SK-N-SH treated with all-trans-retinoic acid at 6 μM for 48 hours (cell line): ENCODE results near the gene DAW1.

Source experiments
- ATAC-seq: fragments of 200-7000 bp; cut with Tn5 transposase; 3 replicates; pipeline ENCODE4 v1.9.1; 2020; ENCODE audit warnings: mild to moderate bottlenecking, moderate library complexity
- BACH2 ChIP-seq: fragments of 250-450 bp; sonication (Bioruptor Pico); IDR thresholded peaks from 2 replicates; pipeline ENCODE4 v1.9.0; 2021; ENCODE audit warnings: mild to moderate bottlenecking, borderline replicate concordance
- CSDC2 ChIP-seq: fragments of 250-450 bp; sonication (Bioruptor Pico); IDR thresholded peaks from 2 replicates; pipeline ENCODE4 v1.5.0; 2020; ENCODE audit warnings: mild to moderate bottlenecking, moderate library complexity
- ESRRG ChIP-seq: fragments of 250-450 bp; sonication (Bioruptor Pico); IDR thresholded peaks from 2 replicates; pipeline ENCODE4 v1.6.1; 2021; ENCODE audit warnings: mild to moderate bottlenecking
- GLIS3 ChIP-seq: fragments of 250-450 bp; sonication (Bioruptor Pico); IDR thresholded peaks from 2 replicates; pipeline ENCODE4 v1.5.0; 2020; ENCODE audit warnings: mild to moderate bottlenecking, moderate library complexity
- ISL1 ChIP-seq: fragments of 250-450 bp; sonication (Bioruptor Pico); IDR thresholded peaks from 2 replicates; pipeline ENCODE4 v2.1.2; 2022; ENCODE audit warnings: mild to moderate bottlenecking, moderate library complexity
- OSR1 ChIP-seq: fragments of 250-450 bp; sonication (Bioruptor Pico); IDR thresholded peaks from 2 replicates; pipeline ENCODE4 v1.8.0; 2022; ENCODE audit warnings: moderate library complexity, mild to moderate bottlenecking, inconsistent platforms
- POU6F1 ChIP-seq: fragments of 250-450 bp; sonication (Bioruptor Pico); IDR thresholded peaks from 2 replicates; pipeline ENCODE4 v1.8.0; 2021; ENCODE audit warnings: low read depth, mild to moderate bottlenecking, moderate library complexity, borderline replicate concordance
- PPARA ChIP-seq: fragments of 250-450 bp; sonication (Bioruptor Pico); IDR thresholded peaks from 2 replicates; pipeline ENCODE4 v1.5.0; 2020; ENCODE audit warnings: mild to moderate bottlenecking, borderline replicate concordance
- RARB ChIP-seq: fragments of 250-450 bp; sonication (Bioruptor Pico); IDR thresholded peaks from 2 replicates; pipeline ENCODE4 v1.8.0; 2021; ENCODE audit warnings: mild to moderate bottlenecking, moderate library complexity
- SNAI2 ChIP-seq: fragments of 250-450 bp; sonication (Bioruptor Pico); IDR thresholded peaks from 2 replicates; pipeline ENCODE4 v1.5.0; 2020; ENCODE audit warnings: mild to moderate bottlenecking, moderate library complexity
- TCF4 ChIP-seq: fragments of 250-450 bp; sonication (Bioruptor Pico); IDR thresholded peaks from 2 replicates; pipeline ENCODE4 v1.8.0; 2021; ENCODE audit warnings: mild to moderate bottlenecking, moderate library complexity, borderline replicate concordance
- TOX ChIP-seq: fragments of 250-450 bp; sonication (Bioruptor Pico); IDR thresholded peaks from 2 replicates; pipeline ENCODE4 v1.8.0; 2021; ENCODE audit warnings: mild to moderate bottlenecking, moderate library complexity, borderline replicate concordance
- ZC3H10 ChIP-seq: fragments of 250-450 bp; sonication (Bioruptor Pico); IDR thresholded peaks from 2 replicates; pipeline ENCODE4 v1.5.1; 2021; ENCODE audit warnings: mild to moderate bottlenecking, moderate library complexity
- ZFP30 ChIP-seq: fragments of 450-650 bp; formaldehyde crosslinking; IDR thresholded peaks from 2 replicates; pipeline ENCODE4 v1.5.0; 2022; ENCODE audit warnings: mild to moderate bottlenecking, moderate library complexity
- ZNF565 ChIP-seq: fragments of 450-650 bp; formaldehyde crosslinking; conservative IDR thresholded peaks from 2 replicates; pipeline ENCODE4 v1.5.0; 2020; ENCODE audit warnings: low read depth, mild to moderate bottlenecking, moderate library complexity
- ZNF8 ChIP-seq: fragments of 450-650 bp; formaldehyde crosslinking; IDR thresholded peaks from 2 replicates; pipeline ENCODE4 v1.5.0; 2020; ENCODE audit warnings: mild to moderate bottlenecking, moderate library complexity
- TF ChIP-seq, protein P1 (sequence below): fragments of 250-450 bp; sonication (Bioruptor Pico); IDR thresholded peaks from 2 replicates; pipeline ENCODE4 v1.8.0; 2020; ENCODE audit warnings: mild to moderate bottlenecking, moderate library complexity, borderline replicate concordance
- TF ChIP-seq, protein P2 (sequence below): fragments of 250-450 bp; sonication (Bioruptor Pico); IDR thresholded peaks from 2 replicates; pipeline ENCODE4 v1.5.0; 2020; ENCODE audit warnings: mild to moderate bottlenecking, moderate library complexity
- TF ChIP-seq, protein P3 (sequence below): fragments of 250-450 bp; sonication (Bioruptor Pico); IDR thresholded peaks from 2 replicates; pipeline ENCODE4 v1.5.1; 2020; ENCODE audit warnings: low read depth, mild to moderate bottlenecking, moderate library complexity
- TF ChIP-seq, protein P4 (sequence below): fragments of 250-450 bp; sonication (Bioruptor Pico); IDR thresholded peaks from 2 replicates; pipeline ENCODE4 v1.5.1; 2021; ENCODE audit warnings: mild to moderate bottlenecking, moderate library complexity

DAW1 gene

DNA sequence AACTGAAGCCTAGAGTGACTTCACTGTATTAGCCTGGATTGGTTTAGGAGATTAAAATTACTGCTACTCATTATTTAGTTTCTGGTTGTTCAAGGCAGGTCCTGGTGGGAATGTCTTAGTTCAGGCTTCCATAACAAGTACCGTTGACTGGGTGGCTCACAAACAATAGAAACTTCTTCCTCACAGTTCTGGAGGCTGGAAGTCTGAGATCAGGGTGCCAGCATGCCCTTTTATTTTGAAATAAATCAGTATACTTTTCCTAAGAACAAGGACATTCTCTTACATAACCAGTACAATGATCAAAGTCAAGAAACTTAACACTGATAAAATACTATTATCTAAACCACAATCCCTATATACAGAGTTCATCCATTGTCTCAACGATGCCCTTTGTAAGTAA lies 4.0 kb upstream of the DAW1 start:
- TF ChIP-seq GLIS3 (CRISPR knock-in tag) (no peak), TOX (CRISPR knock-in tag) (no peak), TCF4 (no peak), ZNF8 (CRISPR knock-in tag) (no peak), ESRRG (CRISPR knock-in tag) (no peak), CSDC2 (CRISPR knock-in tag) (no peak), PPARA (no peak), POU6F1 (no peak), OSR1 (CRISPR knock-in tag) (no peak)
- TF ChIP-seq, protein P1, sequence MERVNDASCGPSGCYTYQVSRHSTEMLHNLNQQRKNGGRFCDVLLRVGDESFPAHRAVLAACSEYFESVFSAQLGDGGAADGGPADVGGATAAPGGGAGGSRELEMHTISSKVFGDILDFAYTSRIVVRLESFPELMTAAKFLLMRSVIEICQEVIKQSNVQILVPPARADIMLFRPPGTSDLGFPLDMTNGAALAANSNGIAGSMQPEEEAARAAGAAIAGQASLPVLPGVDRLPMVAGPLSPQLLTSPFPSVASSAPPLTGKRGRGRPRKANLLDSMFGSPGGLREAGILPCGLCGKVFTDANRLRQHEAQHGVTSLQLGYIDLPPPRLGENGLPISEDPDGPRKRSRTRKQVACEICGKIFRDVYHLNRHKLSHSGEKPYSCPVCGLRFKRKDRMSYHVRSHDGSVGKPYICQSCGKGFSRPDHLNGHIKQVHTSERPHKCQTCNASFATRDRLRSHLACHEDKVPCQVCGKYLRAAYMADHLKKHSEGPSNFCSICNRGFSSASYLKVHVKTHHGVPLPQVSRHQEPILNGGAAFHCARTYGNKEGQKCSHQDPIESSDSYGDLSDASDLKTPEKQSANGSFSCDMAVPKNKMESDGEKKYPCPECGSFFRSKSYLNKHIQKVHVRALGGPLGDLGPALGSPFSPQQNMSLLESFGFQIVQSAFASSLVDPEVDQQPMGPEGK: no peak
- TF ChIP-seq, protein P2, sequence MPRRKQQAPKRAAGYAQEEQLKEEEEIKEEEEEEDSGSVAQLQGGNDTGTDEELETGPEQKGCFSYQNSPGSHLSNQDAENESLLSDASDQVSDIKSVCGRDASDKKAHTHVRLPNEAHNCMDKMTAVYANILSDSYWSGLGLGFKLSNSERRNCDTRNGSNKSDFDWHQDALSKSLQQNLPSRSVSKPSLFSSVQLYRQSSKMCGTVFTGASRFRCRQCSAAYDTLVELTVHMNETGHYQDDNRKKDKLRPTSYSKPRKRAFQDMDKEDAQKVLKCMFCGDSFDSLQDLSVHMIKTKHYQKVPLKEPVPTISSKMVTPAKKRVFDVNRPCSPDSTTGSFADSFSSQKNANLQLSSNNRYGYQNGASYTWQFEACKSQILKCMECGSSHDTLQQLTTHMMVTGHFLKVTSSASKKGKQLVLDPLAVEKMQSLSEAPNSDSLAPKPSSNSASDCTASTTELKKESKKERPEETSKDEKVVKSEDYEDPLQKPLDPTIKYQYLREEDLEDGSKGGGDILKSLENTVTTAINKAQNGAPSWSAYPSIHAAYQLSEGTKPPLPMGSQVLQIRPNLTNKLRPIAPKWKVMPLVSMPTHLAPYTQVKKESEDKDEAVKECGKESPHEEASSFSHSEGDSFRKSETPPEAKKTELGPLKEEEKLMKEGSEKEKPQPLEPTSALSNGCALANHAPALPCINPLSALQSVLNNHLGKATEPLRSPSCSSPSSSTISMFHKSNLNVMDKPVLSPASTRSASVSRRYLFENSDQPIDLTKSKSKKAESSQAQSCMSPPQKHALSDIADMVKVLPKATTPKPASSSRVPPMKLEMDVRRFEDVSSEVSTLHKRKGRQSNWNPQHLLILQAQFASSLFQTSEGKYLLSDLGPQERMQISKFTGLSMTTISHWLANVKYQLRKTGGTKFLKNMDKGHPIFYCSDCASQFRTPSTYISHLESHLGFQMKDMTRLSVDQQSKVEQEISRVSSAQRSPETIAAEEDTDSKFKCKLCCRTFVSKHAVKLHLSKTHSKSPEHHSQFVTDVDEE: no peak
- TF ChIP-seq, all 23 proteins: peak for 0
- ATAC-seq: no peak

DNA sequence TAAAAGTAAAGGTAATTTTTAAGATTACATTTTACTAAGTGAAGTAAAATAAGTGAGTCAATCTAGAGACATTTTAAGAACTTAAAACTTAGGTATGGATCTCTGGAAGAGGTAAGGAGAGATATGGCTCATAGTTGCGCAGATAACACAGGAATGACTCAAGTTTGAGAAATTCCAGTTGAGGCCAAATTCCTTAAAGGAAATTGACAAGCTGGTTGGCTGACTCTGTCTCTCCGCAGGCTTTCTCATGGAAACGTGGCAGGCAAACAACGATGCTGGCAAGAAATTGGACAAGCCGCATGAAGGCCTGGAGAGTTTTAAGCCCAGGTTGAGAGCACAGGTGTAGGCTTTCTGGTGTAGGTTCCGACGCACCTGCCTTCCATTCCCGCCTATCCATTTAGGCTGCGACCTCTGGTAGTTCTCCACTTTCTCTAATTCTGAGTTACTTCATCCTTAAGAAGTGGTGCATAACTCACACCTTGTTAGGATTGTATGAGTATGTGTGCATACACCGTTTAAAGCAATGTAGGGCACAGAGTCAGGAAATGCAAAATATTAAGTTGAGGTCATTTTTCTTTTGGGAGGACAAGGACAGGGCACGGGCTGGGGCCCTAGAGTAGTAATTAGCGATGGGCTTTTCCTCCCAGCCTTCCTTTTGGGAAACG lies 589 bp upstream of the DAW1 start:
- TF ChIP-seq RARB (no peak), TCF4 (no peak), ISL1 (CRISPR knock-in tag) (peak; percentile 74), PPARA (no peak), CSDC2 (CRISPR knock-in tag) (peak; percentile 65)
- peak; percentile 89 for ATAC-seq

DNA sequence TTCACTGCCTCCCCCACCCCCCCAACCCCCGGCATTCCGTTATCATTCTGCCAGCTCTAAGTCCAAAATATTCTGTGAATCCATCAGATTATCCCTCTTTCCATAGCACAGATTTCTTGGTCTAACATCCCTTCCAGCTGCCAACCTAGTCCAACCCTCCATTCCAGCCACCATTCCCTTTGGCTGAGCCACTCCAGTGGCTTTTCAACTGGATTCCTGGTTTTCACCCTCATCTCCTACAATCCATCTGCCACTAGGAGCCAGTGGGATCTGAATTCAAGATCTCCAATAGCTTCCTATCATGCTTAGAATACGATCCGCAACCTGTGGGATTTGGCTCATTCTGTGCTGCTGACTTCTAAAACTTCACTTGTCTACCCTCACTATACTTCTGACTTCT lies 1.2 kb downstream of the DAW1 start:
- ATAC-seq: no peak
- no peak for TF ChIP-seq SNAI2 (CRISPR knock-in tag)
- TF ChIP-seq ESRRG (CRISPR knock-in tag): no peak
- no peak for TF ChIP-seq ZFP30 (CRISPR knock-in tag)
- TF ChIP-seq, protein P3, sequence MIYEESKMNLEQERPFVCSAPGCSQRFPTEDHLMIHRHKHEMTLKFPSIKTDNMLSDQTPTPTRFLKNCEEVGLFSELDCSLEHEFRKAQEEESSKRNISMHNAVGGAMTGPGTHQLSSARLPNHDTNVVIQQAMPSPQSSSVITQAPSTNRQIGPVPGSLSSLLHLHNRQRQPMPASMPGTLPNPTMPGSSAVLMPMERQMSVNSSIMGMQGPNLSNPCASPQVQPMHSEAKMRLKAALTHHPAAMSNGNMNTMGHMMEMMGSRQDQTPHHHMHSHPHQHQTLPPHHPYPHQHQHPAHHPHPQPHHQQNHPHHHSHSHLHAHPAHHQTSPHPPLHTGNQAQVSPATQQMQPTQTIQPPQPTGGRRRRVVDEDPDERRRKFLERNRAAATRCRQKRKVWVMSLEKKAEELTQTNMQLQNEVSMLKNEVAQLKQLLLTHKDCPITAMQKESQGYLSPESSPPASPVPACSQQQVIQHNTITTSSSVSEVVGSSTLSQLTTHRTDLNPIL (CRISPR knock-in tag): no peak
- no peak for TF ChIP-seq GLIS3 (CRISPR knock-in tag)
- TF ChIP-seq TCF4: no peak
- no peak for TF ChIP-seq ZNF8 (CRISPR knock-in tag)
- TF ChIP-seq ZNF565 (CRISPR knock-in tag): no peak
- TF ChIP-seq, protein P4, sequence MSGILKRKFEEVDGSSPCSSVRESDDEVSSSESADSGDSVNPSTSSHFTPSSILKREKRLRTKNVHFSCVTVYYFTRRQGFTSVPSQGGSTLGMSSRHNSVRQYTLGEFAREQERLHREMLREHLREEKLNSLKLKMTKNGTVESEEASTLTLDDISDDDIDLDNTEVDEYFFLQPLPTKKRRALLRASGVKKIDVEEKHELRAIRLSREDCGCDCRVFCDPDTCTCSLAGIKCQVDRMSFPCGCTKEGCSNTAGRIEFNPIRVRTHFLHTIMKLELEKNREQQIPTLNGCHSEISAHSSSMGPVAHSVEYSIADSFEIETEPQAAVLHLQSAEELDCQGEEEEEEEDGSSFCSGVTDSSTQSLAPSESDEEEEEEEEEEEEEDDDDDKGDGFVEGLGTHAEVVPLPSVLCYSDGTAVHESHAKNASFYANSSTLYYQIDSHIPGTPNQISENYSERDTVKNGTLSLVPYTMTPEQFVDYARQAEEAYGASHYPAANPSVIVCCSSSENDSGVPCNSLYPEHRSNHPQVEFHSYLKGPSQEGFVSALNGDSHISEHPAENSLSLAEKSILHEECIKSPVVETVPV (CRISPR knock-in tag): no peak
- no peak for TF ChIP-seq BACH2 (CRISPR knock-in tag)
- TF ChIP-seq CSDC2 (CRISPR knock-in tag): no peak
- TF ChIP-seq OSR1 (CRISPR knock-in tag): no peak
- TF ChIP-seq ZC3H10 (CRISPR knock-in tag): no peak
- TF ChIP-seq, protein P1: no peak
- TF ChIP-seq ISL1 (CRISPR knock-in tag): no peak
- no peak for TF ChIP-seq PPARA
- TF ChIP-seq, all 23 proteins: peak for 0
